Left lobe of liver (tissue), 2 donors: ENCODE data around the gene ATP11B. TPM values are rescaled to one million over a fixed set of nuclear protein-coding genes. Genes with fewer than 3 reads are reported as not detected.

Source experiments
- ATAC-seq: fragments of 200-7000 bp; cut with Tn5 transposase; one replicate; pipeline ENCODE4 v1.9.1; 2020; ENCODE audit warnings: mild to moderate bottlenecking, moderate library complexity
- DNase-seq: peaks from one replicate; pipeline ENCODE4 v3.0.0-alpha.2; 2020; ENCODE audit warnings: low spot score
- total RNA-seq: library from RNA; stranded (reverse); gene quantifications from one replicate; pipeline ENCODE4 v1.2.1, GENCODE V29; 2021
- donor health status: DM: no; HTN: no; CAD: no; lungs with moderate emphysema.
- donor health status: DM: no; HTN: yes; CAD: no.

The ATP11B gene
- total RNA-seq, 1 donor from 2014 or later = 22.6 TPM

DNA sequence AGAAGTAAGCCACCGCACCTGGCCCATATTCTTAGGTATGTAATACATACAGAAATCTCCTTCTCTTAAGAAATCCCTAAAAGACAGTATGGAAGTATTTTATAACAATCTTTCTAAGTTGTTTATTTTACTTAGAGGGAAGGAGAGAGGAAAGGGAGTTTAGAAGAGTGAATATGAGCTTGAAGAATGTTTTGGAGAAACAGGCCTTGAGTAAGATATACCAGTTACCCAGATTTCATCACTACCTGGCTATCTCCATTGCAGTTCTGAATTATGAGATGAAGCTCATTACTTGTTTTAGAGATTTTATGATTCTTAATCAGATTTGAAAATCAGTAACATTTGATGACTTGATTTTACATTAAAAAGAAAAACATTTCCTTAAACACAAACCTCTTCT is 115.2 kb downstream of the ATP11B start:
- no peak for DNase-seq

GRCh38 chr3:182909318-182910040 is 116.2 kb downstream of the ATP11B start:
- ATAC-seq (peak; percentile 85), DNase-seq (no peak)

More for the DNA sequence above, 115.2 kb downstream of the ATP11B start:
- ATAC-seq = no peak

DNA sequence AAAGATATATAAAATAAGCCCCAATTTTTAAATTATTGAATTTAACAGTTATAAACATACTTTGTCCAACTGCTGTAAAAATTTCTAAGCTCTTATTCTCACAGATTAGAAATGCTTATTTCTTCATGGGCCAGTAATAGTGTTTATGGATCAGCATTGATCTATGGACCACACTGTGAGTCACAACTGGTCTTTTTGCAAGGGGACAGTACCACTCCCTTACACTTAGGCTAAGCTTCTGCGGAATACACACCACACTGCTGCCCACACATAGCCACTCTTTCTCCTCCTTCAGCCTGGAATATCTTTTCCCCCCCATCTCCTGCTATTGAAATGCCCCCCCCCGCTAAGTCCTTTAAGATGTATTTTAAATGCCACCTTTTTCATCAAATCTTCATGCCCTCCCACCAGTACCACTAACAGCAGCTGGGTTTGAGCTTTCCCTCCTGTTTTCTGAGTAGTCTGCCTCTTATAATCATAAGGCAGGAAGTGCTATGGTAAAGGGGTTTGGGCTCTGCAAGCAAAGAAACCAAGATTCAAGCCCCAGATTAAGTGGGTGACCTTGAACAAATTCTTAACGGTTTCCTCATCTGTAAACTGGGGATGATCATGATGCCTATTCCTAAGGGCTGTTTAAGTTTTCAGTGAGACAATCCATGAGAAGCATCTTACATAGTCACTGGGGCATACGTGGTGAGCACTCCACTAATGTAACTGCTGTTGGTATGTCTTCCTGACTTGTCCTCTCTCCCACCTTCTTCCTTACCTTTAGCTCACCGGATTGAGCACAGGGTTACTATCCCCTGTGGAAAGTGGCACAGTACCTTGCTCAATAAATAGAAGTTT is 117.9 kb downstream of the ATP11B start:
- no peak for ATAC-seq

GRCh38 chr3:182911782-182912111 is 118.4 kb downstream of the ATP11B start:
- ATAC-seq = no peak
- DNase-seq = no peak

More for the DNA sequence above, 117.9 kb downstream of the ATP11B start:
- DNase-seq = no peak

DNA sequence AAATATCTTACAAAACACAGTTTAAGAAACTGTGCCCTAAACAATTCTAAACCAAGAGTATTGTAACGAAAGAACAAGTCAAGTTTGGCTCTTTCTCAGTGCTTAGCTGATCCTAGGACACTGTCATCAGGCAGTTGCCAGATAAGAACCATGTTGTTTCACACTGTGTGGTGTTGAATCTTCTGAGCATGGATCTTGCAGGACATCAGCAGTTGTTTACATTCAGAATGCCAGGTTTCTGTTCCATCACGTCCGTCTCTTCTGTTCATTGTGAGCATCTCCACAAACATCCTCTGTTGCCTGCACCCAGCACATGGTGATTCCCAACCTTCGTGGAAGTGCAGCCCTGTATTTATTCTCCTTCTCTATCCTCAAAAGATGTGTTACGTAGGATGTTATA is 119.2 kb downstream of the ATP11B start:
- ATAC-seq = no peak
- DNase-seq = no peak

- no peak for DNase-seq
- ATAC-seq = no peak
Observed at GRCh38 chr3:182913889-182914288, 120.6 kb downstream of the ATP11B start.

DNA sequence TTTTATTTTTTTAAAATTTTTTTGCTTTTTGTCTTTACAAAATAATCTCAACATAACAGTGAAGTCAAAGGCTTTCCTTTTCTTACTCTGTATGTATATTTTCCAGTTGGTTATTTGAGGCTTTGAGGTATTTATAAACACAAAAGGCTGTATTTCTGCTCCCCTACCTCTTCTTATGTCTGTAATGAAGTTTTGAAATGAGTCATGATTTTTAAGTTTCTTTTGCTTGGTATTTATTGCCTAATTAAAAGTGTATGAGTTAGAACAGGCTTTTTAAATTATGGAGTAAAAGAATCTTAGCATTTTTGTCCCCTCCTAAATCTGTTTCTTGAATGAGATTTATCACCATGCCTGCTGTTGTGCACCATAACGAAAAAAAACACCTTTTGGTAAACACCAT is 121.0 kb downstream of the ATP11B start:
- no peak for ATAC-seq
- no peak for DNase-seq

DNA sequence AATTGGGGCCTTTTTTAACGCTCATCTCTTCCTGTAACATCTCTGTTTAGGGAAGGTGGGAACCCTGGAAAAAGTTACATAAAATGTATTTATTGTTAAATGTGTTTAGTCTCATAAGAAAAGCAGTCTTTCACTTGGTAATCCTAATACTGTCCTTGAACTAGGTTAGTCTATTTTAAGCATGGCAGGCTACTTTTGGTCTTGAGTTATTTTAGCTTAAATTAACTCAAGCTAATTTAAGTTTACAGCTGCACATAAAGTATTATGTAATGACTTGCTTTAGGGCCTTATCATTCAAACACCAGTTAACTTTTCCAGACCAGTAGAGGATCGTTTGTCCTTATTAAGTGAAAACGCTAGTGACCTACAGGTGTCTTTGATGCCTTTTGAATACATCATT is 123.8 kb downstream of the ATP11B start:
- DNase-seq (no peak), ATAC-seq (no peak)

DNA sequence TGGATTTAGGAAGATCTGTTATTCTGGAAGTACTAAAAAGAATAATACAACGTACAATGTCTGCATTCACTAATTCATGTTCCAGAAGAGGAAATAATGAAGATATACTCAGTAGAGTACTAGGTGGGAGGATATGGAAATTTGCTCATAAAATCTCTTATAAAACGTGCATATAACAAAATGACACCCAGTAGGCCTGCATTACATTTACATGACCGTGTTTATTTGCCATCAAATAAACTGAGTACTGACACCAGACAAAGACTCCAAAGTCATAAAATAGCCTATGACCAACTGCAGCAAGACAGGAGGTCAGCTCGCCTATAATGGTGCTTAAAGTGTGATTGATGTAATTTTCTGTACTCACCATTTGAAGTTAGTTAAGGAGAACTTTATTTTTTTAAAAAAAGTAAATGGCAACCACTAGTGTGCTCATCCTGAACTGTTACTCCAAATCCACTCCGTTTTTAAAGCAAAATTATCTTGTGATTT is 126.6 kb downstream of the ATP11B start:
- ATAC-seq (no peak), DNase-seq (no peak)

GRCh38 chr3:182920515-182921084 is 127.3 kb downstream of the ATP11B start:
- ATAC-seq = peak; percentile 69

DNA sequence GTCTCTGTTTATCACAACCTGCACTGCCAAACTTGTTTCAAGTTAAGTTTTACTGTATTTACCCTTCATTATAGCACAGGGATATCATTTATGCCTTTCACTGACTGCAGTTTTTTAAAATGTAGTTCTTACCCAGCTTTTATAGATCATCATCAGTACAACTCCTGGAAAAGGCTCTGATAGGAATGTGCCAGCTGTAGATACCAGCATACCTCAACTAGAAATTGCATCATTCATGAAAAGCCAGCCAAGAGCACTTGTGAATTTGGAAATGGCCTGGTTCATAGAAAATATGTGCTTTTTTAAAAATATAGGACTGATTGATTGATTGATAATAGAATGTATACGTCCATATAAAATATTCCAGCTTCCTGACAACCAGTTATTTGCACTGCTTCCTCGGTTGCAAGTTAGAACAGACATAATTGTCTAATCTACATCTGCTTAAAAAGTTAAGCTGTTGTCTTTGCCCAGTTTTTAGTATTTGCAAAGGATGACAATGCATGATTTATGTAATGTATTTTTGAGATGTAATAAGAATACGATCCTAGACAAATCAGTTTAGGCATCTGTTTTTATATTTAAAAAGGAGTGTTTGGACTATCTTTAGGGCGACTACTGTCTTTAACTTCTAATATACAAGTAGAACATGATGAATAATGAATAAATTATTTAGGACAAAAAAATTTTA is 128.5 kb downstream of the ATP11B start:
- peak; percentile 79 for ATAC-seq

More at GRCh38 chr3:182920515-182921084, 127.3 kb downstream of the ATP11B start:
- no peak for DNase-seq

DNA sequence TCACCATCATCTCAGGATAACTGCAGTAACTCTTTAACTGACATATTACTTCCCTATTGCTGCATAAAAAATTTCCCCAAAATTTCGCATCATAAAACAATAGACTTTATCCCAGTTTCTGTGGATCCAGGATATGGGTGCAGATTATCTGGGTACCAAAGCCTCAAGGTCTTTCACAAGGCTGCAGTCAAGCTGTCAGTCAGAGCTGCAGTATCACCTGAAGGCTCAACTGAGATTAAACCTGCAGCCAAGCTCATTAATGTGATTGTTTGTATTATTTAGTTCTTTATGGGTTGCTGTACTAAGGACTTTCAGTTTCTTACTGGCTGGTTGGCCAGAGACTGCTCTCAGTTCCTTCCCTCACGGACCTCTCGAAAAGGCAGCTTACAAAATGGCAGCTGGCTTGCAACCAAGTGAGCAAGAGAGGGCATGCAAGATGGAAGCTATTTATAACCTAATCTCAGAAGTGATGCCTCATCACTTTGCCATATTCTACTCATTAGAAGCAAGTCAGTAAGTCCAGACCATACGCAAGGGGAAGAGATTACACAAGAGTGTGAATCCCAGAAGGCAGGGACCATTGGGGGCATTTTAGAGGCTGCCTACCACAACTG is 132.1 kb downstream of the ATP11B start:
- peak; percentile 17 for ATAC-seq
- DNase-seq = no peak

More for the DNA sequence above, 128.5 kb downstream of the ATP11B start:
- no peak for DNase-seq

GRCh38 chr3:182925944-182926337 is 132.6 kb downstream of the ATP11B start:
- no peak for ATAC-seq
- no peak for DNase-seq

- DNase-seq (no peak), ATAC-seq (no peak)
Observed at GRCh38 chr3:182935803-182936202, 142.5 kb downstream of the ATP11B start.

GRCh38 chr3:182936239-182936917 is 143.1 kb downstream of the ATP11B start:
- ATAC-seq = no peak
- DNase-seq = no peak

GRCh38 chr3:182936918-182937285 is 143.6 kb downstream of the ATP11B start:
- no peak for ATAC-seq
- no peak for DNase-seq

DNA sequence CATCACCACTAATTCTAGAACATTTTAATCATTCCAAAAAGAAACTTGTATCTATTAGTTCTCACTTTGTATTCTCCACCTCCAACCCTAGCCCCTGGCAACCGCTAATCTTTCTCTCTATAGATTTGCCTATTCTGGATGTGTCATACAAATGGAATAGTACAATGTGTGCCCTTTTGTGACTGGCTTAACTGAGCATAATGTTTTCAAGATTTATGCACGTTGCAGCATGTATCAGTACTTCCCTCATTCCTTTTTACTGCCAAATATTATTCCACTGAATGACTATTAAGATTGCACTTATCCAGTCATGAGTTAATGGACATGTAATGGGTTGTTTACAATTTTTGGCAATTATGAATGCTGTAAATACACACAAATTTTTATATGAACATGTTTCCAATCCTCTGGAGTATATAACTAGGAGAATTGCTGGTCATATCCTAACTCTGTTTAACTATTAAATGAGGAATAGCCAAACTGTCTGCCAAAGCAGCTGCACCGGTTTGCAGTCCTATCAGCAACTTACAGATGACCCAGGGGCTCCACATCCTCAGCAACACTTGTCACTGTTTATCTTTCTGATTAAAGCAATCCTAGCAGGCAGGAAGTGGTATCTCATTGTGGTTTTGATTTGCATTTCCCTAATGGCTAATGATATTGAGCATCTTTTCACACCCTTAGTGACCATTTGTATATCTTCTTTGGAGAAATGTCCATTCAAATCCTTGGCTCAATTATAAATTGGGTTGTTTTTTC is 144.2 kb downstream of the ATP11B start:
- ATAC-seq (no peak), DNase-seq (no peak)

DNA sequence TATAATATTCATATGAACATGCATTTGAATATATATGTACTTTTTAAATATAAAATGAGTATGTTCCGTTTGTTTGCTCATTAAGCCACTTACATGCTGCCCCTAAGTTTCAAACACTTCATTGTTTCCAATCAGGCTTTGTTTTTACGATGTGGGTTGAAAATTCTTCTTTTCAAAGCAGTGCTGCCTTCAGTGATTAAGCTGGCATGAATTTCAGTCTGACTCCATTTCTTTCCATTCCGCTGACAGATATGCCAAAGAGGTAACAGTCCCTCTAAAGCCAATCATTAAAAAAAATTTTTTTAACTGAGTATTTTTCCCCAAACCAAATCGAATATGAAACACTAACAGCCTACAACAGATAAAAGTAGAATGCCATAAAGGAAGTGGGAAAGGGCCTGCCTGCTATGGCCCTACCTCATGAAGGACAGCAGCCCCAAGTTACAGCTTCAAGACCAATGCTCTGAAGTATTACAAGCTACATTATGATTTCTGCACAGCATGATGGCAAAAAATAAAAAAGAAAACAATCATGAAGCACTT is 147.0 kb downstream of the ATP11B start:
- no peak for DNase-seq
- ATAC-seq = no peak

DNA sequence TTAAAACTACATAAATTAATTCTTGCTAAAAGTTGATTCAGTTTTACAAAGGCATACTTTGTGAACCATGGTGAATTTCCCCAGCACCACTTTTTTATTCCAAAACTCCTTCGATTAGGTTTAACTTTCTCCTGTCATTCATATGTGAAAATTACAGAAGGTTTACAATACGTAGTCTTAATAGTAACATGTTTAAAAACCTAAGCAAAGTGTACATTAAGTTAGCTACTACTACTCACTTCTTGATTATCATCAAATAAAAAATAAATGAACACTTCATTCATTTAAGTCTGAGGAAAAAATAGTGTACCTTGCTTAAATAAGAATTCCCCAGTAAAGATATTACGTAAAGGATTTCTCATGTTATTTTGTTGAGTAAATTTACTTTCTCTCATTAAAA is 148.4 kb downstream of the ATP11B start:
- no peak for ATAC-seq
- no peak for DNase-seq
